T-helper 2 cell treated with Interferon-gamma antibody and Interleukin-4, amounts not matched to agents 5 μg/mL and 100 μg/mL, for 36 hours (primary cell): ENCODE measurements around the gene AKAP8L.
A peak's percentile ranks its signal among the peaks of the same experiment; 100 is the strongest.
"Not testable (repeated sequence)": the region's sequence is repeated elsewhere in the genome, so short reads cannot be mapped to it uniquely, and the experiment has no call there.

ENCODE experiments used
- DNase-seq: peaks from one replicate; pipeline ENCODE4 v3.0.0; 2021; ENCODE audit warnings: low spot score
- H3K27ac Mint-ChIP-seq: one replicate; pipeline ENCODE4 v1.8.0; 2021; ENCODE audit warnings: mild to moderate bottlenecking, mixed read lengths
- H3K27me3 Mint-ChIP-seq: one replicate; pipeline ENCODE4 v1.8.0; 2021; ENCODE audit warnings: low read depth, mixed read lengths
- H3K36me3 Mint-ChIP-seq: one replicate; pipeline ENCODE4 v1.8.0; 2021; ENCODE audit warnings: low read depth, mixed read lengths
- H3K4me1 Mint-ChIP-seq: one replicate; pipeline ENCODE4 v1.8.0; 2021; ENCODE audit warnings: low read depth, mixed read lengths
- H3K4me3 Mint-ChIP-seq: one replicate; pipeline ENCODE4 v1.8.0; 2022; ENCODE audit warnings: mild to moderate bottlenecking, moderate library complexity, mixed read lengths
- H3K9me3 Mint-ChIP-seq: one replicate; pipeline ENCODE4 v1.8.0; 2021; ENCODE audit warnings: mixed read lengths

The AKAP8L gene

DNA sequence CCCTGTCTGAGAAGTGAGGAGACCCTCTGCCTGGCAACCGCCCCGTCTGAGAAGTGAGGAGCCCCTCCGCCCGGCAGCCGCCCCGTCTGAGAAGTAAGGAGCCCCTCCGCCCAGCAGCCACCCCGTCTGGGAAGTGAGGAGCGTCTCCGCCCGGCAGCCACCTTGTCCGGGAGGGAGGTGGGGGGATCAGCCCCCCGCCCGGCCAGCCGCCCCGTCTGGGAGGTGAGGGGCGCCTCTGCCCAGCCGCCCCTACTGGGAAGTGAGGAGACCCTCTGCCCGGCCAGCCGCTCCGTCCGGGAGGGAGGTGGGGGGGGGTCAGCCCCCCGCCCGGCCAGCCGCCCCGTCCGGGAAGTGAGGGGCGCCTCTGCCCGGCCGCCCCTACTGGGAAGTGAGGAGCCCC is 55.7 kb downstream of the AKAP8L start:
- not testable (repeated sequence) for H3K27me3 Mint-ChIP-seq, H3K9me3 Mint-ChIP-seq, H3K4me1 Mint-ChIP-seq, H3K4me3 Mint-ChIP-seq, DNase-seq, H3K27ac Mint-ChIP-seq
- H3K36me3 Mint-ChIP-seq, result peaks cover 54% of the 10 kb centered on the region

DNA sequence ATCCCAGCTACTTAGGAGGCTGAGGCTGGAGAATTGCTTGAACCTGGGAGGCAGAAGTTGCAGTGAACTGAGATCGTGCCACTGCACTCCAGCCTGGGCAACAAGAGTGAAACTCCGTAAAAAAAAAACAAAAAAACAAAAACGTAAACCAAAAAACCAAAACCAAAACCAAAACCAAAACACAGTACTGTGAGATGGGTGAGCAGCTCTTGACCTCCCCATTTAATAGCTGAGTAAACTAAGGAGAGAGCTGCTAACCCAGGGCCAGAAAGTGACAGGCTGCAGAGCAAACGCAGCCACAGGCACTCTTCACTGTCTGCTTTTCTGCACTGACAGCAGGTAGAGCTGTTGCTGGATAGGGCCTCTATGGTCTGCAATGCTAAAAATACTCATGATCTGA is 58.8 kb downstream of the AKAP8L start:
- H3K27me3 Mint-ChIP-seq, H3K9me3 Mint-ChIP-seq, H3K4me3 Mint-ChIP-seq, DNase-seq, H3K27ac Mint-ChIP-seq, H3K4me1 Mint-ChIP-seq: not testable (repeated sequence)
- H3K36me3 Mint-ChIP-seq, result peaks cover 54% of the 10 kb centered on the region

DNA sequence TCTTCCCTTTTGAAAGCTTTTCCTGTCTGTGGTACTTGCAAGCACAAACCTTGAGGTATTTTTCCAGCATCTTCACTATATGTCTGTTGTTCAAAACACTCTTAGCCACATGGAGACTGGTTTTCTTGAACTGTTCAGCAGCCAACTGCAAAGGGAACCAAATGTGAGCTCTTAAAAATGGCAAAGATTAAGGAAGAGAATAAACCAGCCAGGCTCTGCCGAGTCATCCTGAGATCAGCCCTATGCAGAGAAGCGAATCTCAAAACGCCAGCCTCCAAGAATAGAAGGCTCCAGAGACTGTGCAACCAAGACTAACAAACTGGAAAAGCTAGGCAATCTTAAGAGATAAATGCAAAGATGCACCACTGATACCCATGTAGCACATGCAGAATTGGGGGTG is 59.9 kb downstream of the AKAP8L start:
- Mint-ChIP-seq H3K9me3 (no peaks in the 10 kb centered on the region), H3K4me1 (no peaks in the 10 kb centered on the region), H3K36me3 (peaks cover 62% of the 10 kb centered on the region), H3K4me3 (no peak overlapping the region), H3K27ac (peak overlapping the region; percentile 41), H3K27me3 (no peaks in the 10 kb centered on the region)
- DNase-seq, result no peak

DNA sequence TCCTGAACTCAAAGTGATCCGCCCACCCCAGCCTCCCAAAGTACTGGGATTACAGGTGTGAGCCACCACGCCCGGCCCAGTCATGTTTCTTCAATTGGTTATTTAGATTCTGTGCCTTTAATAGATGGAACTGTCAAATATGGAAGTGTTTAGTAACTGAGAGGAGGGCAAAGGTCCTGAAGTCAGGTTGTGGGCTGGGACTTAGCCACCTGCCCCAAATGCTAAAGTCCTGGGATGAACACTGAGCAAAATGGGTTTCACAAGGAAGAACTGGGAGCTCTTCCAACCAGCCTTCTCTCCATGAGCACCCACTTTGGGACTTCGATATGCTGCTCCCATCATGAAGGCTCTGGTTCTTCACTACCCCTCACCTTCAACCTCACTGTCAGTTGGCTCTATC is 60.9 kb downstream of the AKAP8L start:
- Mint-ChIP-seq H3K27me3 (no peaks in the 10 kb centered on the region), H3K4me3 (no peak overlapping the region), H3K36me3 (peaks cover 64% of the 10 kb centered on the region), H3K27ac (no peak overlapping the region), H3K4me1 (no peaks in the 10 kb centered on the region), H3K9me3 (no peaks in the 10 kb centered on the region)
- DNase-seq, result no peak

DNA sequence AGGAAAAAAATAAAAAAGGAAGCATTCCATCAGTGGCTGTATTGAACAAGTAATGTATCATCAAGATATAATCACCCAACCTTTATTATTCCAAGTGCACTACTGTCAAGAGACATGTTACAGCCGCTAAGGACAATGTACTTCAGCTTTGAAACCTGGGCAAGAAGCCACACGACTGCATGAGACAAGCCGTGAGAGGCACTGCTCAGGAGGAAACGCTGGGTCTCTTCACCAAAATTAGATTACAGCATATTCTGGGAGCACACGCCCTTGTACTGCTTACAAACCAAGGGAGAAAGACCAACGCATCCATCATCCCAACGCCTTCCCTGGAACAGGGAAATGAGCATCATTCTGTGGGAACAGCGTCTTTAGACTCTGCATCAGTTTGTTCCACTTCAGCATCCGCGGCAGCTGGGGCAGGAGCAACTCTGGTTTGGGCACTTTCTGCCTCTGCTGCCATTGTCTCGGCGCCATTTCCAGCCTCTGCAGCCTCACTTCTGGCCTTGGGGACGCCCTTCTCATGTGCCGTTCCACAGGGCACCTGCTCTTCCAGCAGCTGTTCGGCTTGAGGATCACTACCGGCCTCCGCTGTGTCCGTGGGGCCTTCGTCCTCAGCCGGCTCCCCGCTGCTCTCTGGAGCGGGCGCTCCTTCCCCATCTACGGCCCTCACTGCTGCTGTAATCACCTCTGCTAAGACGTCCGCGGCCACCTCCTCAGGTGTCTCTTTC is 64.1 kb downstream of the AKAP8L start:
- no peaks in the 10 kb centered on the region for H3K27me3 Mint-ChIP-seq
- H3K9me3 Mint-ChIP-seq, result no peaks in the 10 kb centered on the region
- peaks cover 46% of the 10 kb centered on the region for H3K36me3 Mint-ChIP-seq
- no peak overlapping the region for H3K4me3 Mint-ChIP-seq
- no peak overlapping the region for H3K27ac Mint-ChIP-seq
- DNase-seq, result no peak
- no peaks in the 10 kb centered on the region for H3K4me1 Mint-ChIP-seq

DNA sequence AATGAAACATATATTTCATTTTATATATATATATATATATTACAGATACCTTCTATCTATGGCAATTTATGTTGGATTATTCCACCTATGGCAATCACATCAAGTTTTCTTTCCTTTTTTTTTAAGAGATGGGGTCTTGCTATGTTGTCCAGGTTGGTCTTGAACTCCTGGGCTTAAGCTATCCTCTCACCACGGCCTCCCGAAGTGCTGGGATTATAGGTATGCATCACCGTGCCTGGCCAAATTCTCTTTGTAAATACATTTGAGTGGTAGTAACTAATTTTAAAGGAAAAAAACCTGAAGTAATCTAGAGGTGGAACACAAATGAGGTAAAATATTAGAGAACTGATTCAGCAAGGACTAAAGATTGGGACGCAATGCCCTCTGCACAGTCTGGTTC is 64.9 kb downstream of the AKAP8L start:
- no peaks in the 10 kb centered on the region for H3K4me1 Mint-ChIP-seq
- DNase-seq, result no peak
- H3K36me3 Mint-ChIP-seq, result peaks cover 40% of the 10 kb centered on the region
- no peaks in the 10 kb centered on the region for H3K27me3 Mint-ChIP-seq
- H3K27ac Mint-ChIP-seq, result no peak overlapping the region
- no peaks in the 10 kb centered on the region for H3K9me3 Mint-ChIP-seq
- H3K4me3 Mint-ChIP-seq, result no peak overlapping the region

DNA sequence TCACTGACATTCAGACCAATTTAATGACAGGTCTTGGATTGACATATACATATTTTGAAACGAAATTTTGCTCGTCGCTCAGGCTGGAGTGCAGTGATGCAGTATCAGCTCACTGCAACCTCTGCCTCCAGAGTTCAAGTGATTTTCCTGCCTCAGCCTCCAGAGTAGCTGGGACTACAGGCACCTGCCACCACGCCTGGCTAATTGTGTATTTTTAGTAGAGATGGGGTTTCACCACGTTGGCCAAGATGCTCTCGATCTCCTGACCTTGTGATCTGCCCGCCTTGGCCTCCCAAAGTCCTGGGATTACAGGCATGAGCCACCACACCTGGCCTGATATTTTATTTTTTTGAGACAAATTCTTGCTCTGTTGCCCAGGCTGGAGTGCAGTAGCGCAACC is 66.3 kb downstream of the AKAP8L start:
- peaks cover 27% of the 10 kb centered on the region for H3K36me3 Mint-ChIP-seq
- not testable (repeated sequence) for H3K4me3 Mint-ChIP-seq, H3K27ac Mint-ChIP-seq, H3K4me1 Mint-ChIP-seq, DNase-seq, H3K9me3 Mint-ChIP-seq, H3K27me3 Mint-ChIP-seq

DNA sequence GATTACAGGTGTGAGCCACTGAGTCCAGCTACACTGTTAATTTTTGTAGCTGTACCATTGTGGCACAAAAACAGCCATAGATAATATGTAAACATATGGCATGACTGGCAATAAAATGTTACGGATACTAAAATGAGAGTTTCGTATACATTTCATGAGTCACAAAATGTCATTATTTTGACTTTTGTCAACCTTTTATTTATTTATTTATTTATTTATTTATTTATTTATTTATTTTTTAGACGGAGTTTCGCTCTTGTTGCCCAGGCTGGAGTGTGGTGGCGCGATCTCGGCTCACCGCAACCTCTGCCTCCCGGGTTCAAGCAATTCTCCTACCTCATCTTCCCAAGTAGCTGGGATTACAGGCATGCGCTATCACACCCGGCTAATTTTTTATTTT is 77.5 kb downstream of the AKAP8L start:
- not testable (repeated sequence) for DNase-seq, H3K9me3 Mint-ChIP-seq, H3K36me3 Mint-ChIP-seq, H3K4me1 Mint-ChIP-seq, H3K27me3 Mint-ChIP-seq, H3K4me3 Mint-ChIP-seq, H3K27ac Mint-ChIP-seq

DNA sequence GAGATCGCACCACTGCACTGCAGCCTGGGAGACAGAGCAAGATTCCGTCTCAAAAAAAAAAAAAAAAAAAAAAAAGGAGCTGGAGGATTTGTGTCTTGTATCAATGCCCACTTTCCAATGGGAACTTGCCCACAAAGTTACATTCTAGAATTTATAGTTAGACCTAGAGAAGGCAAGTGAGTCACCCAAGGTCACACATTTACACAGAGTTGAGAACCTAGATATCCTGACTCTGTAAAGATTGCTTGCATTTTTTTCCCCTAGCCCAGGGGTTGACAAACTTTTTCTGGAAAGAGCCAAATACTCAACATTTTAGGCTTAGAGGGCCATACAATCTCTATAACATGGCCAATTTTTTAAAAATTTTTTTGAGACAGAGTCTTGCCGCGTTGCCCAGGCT is 78.7 kb downstream of the AKAP8L start:
- no peak for DNase-seq
- H3K27me3 Mint-ChIP-seq, result no peaks in the 10 kb centered on the region
- H3K36me3 Mint-ChIP-seq, result peaks cover 6% of the 10 kb centered on the region
- H3K4me3 Mint-ChIP-seq, result no peak overlapping the region
- no peaks in the 10 kb centered on the region for H3K9me3 Mint-ChIP-seq
- H3K27ac Mint-ChIP-seq, result no peak overlapping the region
- H3K4me1 Mint-ChIP-seq, result no peaks in the 10 kb centered on the region

DNA sequence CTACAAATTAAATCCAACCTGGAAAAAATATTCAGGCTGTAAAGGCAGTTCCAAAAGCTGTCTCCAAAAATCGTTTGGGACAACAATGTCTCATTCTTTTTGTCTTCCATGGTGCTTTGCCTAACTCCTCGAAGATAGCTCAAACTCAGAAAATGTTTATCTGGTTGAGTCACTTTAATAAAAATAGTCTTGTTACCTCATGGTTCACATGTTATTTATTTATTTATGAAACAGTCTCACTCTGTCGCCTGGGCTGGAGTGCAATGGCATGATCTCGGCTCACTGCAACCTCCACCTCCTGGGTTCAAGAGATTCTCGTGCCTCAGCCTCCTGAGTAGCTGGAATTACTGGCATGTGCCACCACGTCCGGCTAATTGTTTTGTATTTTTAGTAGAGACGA is 81.6 kb downstream of the AKAP8L start:
- Mint-ChIP-seq H3K36me3 (peaks cover 7% of the 10 kb centered on the region), H3K4me1 (peaks cover 6% of the 10 kb centered on the region), H3K9me3 (no peaks in the 10 kb centered on the region), H3K4me3 (no peak overlapping the region), H3K27ac (no peak overlapping the region), H3K27me3 (no peaks in the 10 kb centered on the region)
- DNase-seq, result no peak

DNA sequence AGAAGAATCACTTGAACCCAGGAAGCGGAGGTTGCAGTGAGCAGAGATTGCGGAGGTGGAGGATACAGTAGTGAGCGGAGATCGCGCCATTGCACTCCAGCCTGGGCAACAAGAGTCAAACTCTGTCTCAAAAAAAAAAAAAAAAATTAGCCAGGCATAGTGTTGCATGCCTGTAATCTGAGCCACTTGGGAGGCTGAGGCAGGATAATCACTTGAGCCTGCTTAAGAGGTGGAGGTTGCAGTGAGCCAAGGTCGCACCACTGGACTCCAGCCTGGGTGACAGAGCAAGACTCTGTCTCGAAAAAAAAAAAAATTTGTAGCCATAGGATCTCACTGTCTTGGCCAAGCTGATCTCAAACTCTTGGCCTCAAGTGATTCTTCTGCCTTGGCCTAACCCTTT is 82.8 kb downstream of the AKAP8L start:
- H3K27me3 Mint-ChIP-seq, H3K36me3 Mint-ChIP-seq, H3K9me3 Mint-ChIP-seq, H3K27ac Mint-ChIP-seq, DNase-seq, H3K4me1 Mint-ChIP-seq, H3K4me3 Mint-ChIP-seq: not testable (repeated sequence)

DNA sequence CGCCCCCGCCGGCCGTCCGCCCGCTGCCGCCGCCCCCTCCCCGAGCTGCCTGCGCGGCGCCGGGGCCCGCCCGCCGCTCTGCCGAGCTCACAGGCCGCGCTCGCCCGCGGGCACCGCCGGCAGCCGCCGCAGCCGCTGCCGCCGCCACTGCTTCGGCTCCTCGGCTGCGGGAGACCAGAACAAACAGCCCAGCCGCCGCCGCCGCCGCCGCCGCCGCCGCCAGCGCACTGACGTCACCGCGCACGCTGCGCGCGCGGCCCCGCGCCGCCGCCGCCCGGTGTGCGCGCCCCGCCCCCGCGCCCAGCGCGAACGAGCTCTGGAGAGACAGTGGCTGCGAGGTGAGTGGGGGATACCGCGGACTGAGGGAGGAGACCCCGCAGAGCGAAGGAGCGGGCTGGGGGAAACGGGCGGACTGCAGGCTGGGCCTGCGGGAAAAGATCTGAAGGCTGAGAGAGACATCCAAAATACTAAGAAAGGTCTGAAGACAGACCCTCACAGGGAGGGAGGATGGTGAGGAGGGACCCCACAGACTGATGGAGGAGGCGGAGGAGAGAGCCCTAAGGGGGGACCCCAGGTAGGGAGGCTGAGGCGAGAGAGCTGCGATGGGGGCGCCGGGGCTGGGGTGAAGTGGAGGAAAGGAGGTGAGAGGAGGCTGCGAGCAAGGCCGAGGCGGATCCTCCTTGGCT is 86.3 kb downstream of the AKAP8L start, which contains the start of gene BRD4:
TSS of gene BRD4 (minus strand) at position 229 of the 686 bp plus-strand sequence. CDS start 59,440 bp downstream, outside the sequence.
- Mint-ChIP-seq H3K36me3 (peaks cover 24% of the 10 kb centered on the region), H3K27ac (peak within 1 kb of the TSS; percentile 94), H3K27me3 (no peaks in the 10 kb centered on the region), H3K4me3 (peak within 1 kb of the TSS; percentile 97), H3K9me3 (no peaks in the 10 kb centered on the region), H3K4me1 (peaks cover 33% of the 10 kb centered on the region)
- peak; percentile 84 for DNase-seq

DNA sequence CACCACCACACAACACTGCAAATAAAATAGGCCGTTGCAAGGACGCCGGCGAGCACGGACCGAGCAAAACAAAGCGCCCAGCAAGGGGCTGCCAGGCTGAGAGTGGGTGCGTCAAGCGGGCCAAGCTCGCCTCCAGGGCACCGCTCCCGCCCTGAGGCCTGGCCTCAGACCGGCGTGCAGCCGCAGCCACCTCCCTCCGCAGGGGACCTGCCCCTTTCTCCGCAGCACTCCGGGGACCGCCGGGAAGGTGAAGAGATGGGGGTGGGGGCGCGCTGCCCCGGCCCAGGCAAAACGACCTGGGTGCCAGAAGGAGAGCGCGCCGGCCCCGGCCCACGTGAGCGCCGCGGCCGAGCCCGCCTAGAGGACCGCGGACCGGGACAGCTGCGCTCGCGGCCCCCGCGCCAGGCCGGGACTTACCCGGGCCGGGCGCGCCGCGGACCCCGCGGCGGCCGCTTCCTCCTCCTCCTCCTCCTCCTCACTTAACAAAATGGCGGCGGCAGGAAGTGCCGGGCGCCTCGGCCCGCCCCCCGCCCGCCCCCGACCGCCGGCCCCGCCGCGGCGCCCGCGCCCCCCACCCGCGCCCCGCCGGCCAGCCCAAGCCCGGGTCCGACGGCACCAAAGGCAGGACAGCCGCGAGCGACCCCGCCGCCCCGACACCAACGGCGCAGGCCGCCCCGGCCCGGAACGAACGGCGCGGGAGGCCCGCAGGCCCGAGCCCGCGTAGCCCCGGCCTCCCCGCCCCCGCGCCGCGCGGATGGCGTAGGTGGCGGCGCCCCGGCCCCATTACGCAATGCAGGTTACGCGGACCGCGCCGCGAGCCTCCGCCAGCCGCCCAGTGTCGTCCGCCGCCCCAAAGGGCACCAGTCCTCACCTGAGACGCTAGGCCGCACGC is 87.1 kb downstream of the AKAP8L start:
- peak; percentile 69 for DNase-seq
- Mint-ChIP-seq H3K4me1 (peaks cover 38% of the 10 kb centered on the region), H3K9me3 (no peaks in the 10 kb centered on the region), H3K27ac (peak overlapping the region; percentile 93), H3K27me3 (no peaks in the 10 kb centered on the region), H3K36me3 (peaks cover 27% of the 10 kb centered on the region), H3K4me3 (peak overlapping the region; percentile 97)
